GM12892 (cell line): ENCODE data around the gene CGNL1.

Source experiments
- POLR2A ChIP-seq: IDR thresholded peaks from 2 replicates; pipeline ENCODE4 v1.6.1; 2011; ENCODE audit warnings: low read depth, low read length, control low read depth
- POLR2AphosphoS5 ChIP-seq: IDR thresholded peaks from 2 replicates; pipeline ENCODE4 v1.6.1; 2011; ENCODE audit warnings: low read depth, low read length, control low read depth
- TAF1 ChIP-seq: IDR thresholded peaks from 2 replicates; pipeline ENCODE4 v1.6.1; 2011; ENCODE audit warnings: low read depth, mild to moderate bottlenecking, control low read depth, low read length, borderline replicate concordance

GRCh38 chr15:57510647-57511046 lies 134.3 kb downstream of the CGNL1 start:
- TF ChIP-seq POLR2AphosphoS5: no peak
- TF ChIP-seq TAF1: no peak
- no peak for TF ChIP-seq POLR2A
